Smooth muscle cell of trachea (primary cell): ENCODE results near the gene ARSI. TPM values are rescaled to one million over a fixed set of nuclear protein-coding genes. Genes with fewer than 3 reads are reported as not detected.

Experiments
- total RNA-seq: library from RNA; depleted of rRNA; stranded (reverse); fragments of >200 nt; gene quantifications from 2 replicates; pipeline ENCODE4 v1.2.1, GENCODE V29; 2014

The ARSI gene
- total RNA-seq: 12.1 and 18.9 TPM in 2 replicates

GRCh38 chr5:150302301-150303069 is at the start of gene ARSI:
Gene ARSI (minus strand): TSS chr5:150302905. CDS start chr5:150302373, 532 bp downstream.

GRCh38 chr5:150289551-150290390 is 12.9 kb downstream of the ARSI start, which contains the start of gene CAMK2A:
Gene CAMK2A (minus strand): TSS chr5:150289773. CDS start chr5:150289625, 148 bp downstream.

Other genes starting within 250 kb of the ARSI start
- gene CSF1R, start 216.4 kb downstream of the ARSI start, total RNA-seq: under 0.01 and 0.17 TPM in 2 replicates
- gene PDGFRB, start 147.1 kb downstream of the ARSI start, total RNA-seq: 126 and 239 TPM in 2 replicates
- gene CDX1, start 136.1 kb downstream of the ARSI start, total RNA-seq: 0.15 and 0.17 TPM in 2 replicates
- gene SLC6A7, start 112.8 kb downstream of the ARSI start, total RNA-seq: not detected in 2 replicates
- 1.5 and 3.8 TPM in 2 replicates for gene CAMK2A, start 13.1 kb downstream of the ARSI start, total RNA-seq
- gene TCOF1, start 54.8 kb upstream of the ARSI start, total RNA-seq: 13.2 and 15.2 TPM in 2 replicates
- 0.44 and 7.8 TPM in 2 replicates for gene CD74, start 110.0 kb upstream of the ARSI start, total RNA-seq
- 1,590 and 3,512 TPM in 2 replicates for gene RPS14, start 146.8 kb upstream of the ARSI start, total RNA-seq
- gene NDST1, start 205.2 kb upstream of the ARSI start, total RNA-seq: 63.0 and 103 TPM in 2 replicates